HL-60 (cell line): ENCODE results near the gene KRT85.

Experiments
- DNase-seq, 2 experiments: peaks; one replicate each; pipeline ENCODE4 v3.0.0-alpha.2; 2010 to 2020; ENCODE audit warnings: low read depth in 1 of 2, low spot score in 1 of 2
- H3K27ac ChIP-seq: fragments of 250-450 bp; sonication (Bioruptor Pico); replicated peaks from 2 replicates; pipeline ENCODE4 v1.5.1; 2020; ENCODE audit warnings: mild to moderate bottlenecking, moderate library complexity
- H3K27me3 ChIP-seq: fragments of 250-450 bp; sonication (Bioruptor Pico); 2 replicates; pipeline ENCODE4 v1.5.1; 2021; ENCODE audit warnings: mild to moderate bottlenecking, moderate library complexity; ENCODE audit not compliant: insufficient read depth, poor library complexity, severe bottlenecking
- H3K4me3 ChIP-seq: replicated peaks from 2 replicates; pipeline ENCODE4 v1.5.1; 2011; ENCODE audit warnings: mild to moderate bottlenecking, control low read depth, low read length; ENCODE audit not compliant: insufficient read depth
- GABPA ChIP-seq: IDR thresholded peaks from 2 replicates; pipeline ENCODE4 v1.6.1; 2012; ENCODE audit warnings: low read depth
- POLR2AphosphoS5 ChIP-seq: IDR thresholded peaks from 2 replicates; pipeline ENCODE4 v1.6.1; 2012; ENCODE audit warnings: low read depth
- REST ChIP-seq: IDR thresholded peaks from 2 replicates; pipeline ENCODE4 v1.6.1; 2012; ENCODE audit warnings: low read depth; ENCODE audit not compliant: insufficient replicate concordance
- SPI1 ChIP-seq: IDR thresholded peaks from 2 replicates; pipeline ENCODE4 v1.6.1; 2012; ENCODE audit warnings: low read depth, mild to moderate bottlenecking, borderline replicate concordance
- TF ChIP-seq, protein P1 (sequence below): IDR thresholded peaks from one replicate; pipeline ENCODE4 v1.5.1; 2011; ENCODE audit warnings: low read length, control low read depth, inconsistent platforms; ENCODE audit not compliant: insufficient read depth

The KRT85 gene

GRCh38 chr12:52331039-52331438 is 36.2 kb downstream of the KRT85 start:
- Histone ChIP-seq H3K27ac (no peak overlapping the region), H3K4me3 (no peak overlapping the region), H3K27me3 (peaks cover 13% of the 10 kb centered on the region)
- DNase-seq: no peak
- TF ChIP-seq SPI1 (no peak), POLR2AphosphoS5 (no peak), REST (no peak), GABPA (no peak)
- TF ChIP-seq, protein P1, sequence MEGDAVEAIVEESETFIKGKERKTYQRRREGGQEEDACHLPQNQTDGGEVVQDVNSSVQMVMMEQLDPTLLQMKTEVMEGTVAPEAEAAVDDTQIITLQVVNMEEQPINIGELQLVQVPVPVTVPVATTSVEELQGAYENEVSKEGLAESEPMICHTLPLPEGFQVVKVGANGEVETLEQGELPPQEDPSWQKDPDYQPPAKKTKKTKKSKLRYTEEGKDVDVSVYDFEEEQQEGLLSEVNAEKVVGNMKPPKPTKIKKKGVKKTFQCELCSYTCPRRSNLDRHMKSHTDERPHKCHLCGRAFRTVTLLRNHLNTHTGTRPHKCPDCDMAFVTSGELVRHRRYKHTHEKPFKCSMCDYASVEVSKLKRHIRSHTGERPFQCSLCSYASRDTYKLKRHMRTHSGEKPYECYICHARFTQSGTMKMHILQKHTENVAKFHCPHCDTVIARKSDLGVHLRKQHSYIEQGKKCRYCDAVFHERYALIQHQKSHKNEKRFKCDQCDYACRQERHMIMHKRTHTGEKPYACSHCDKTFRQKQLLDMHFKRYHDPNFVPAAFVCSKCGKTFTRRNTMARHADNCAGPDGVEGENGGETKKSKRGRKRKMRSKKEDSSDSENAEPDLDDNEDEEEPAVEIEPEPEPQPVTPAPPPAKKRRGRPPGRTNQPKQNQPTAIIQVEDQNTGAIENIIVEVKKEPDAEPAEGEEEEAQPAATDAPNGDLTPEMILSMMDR: no peak

DNA sequence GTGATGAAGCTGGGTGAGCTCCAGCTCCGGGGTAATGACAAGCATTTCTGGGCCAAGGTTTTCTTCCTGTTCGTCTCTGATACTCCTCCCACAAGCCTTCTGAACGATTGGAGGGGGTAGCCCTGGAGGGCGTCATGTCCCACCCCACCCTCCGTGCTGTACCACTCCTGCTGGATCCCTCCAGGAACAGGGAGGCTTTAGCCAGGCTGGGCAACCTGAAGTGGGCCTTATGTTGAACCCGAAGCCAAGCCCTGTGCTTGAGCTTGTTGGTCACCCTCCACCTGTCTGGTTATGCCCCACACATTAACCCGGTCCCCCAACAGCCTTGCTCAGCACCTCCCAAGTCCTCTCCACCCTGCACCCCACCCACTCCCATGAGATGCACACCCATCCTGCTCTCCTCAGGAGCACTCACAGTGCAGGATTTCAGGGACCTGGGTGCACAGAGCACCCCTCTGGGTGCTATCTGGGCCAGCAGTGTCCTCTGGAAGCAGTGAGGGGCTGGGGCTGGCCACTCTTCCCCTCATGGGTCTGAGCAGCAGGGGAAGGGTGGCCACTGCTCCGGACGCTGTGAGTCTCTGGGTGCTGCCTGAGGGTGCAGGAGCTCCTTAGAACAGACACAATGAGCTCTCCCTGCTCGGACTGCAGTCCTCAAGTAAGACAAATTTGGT is 39.3 kb downstream of the KRT85 start:
- no peak for DNase-seq
- peaks cover 14% of the 10 kb centered on the region for H3K27me3 ChIP-seq
- no peak overlapping the region for H3K27ac ChIP-seq
- no peak overlapping the region for H3K4me3 ChIP-seq
- TF ChIP-seq REST (no peak), POLR2AphosphoS5 (no peak), SPI1 (no peak), GABPA (no peak)
- TF ChIP-seq, protein P1: no peak

DNA sequence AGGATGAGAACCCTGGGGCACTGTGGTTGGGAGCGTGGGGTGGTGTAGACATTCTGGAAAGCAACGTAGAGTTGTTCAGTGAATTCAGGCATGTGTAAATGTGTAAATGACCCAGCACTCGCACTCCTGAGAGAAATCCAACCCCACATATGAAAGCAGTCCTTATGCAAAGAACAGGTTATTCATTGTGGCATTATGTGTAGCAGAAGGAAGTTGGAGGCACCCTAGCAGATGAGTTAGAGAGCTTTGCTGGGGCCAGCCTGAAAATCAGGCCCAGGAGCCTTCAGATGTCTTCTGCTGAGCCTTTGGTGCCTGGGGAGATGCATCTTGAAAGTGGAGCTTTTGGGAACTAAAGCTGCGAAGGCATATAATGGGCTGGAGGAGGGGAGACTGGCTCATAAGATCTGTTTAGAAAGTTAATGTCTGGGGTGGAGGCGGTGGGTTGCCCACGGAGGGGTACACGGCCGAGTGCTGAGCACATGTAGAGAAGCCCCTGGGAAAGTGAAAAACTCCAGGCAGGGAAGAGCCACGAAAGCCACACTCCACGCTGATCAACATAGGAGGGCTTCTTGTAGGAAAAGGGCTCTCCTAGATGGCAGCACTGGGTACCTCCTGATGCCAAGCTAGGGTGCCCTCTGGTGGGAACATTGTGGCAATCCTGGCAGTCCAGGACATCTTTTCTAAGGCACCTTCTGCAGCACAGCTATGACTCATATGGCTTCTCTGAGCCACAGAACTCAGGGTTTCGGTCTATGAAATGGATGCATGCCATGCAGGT is 40.0 kb downstream of the KRT85 start:
- H3K27ac ChIP-seq: no peak overlapping the region
- no peak overlapping the region for H3K4me3 ChIP-seq
- DNase-seq: peak; percentile 65 to 84
- peaks cover 14% of the 10 kb centered on the region for H3K27me3 ChIP-seq
- TF ChIP-seq SPI1: no peak
- TF ChIP-seq, protein P1: peak; percentile 98
- TF ChIP-seq POLR2AphosphoS5: no peak
- TF ChIP-seq REST: no peak
